ENCODE results near the gene AMPH.
"Not testable (repeated sequence)": the region's sequence is repeated elsewhere in the genome, so short reads cannot be mapped to it uniquely, and the experiment has no call there.

Gene AMPH

GRCh38 chr7:38625866-38626265 is 5.3 kb downstream of the AMPH start:
- no peak for DNase-seq

- no peak for DNase-seq
Observed at GRCh38 chr7:38615665-38616064, 15.5 kb downstream of the AMPH start.

DNA sequence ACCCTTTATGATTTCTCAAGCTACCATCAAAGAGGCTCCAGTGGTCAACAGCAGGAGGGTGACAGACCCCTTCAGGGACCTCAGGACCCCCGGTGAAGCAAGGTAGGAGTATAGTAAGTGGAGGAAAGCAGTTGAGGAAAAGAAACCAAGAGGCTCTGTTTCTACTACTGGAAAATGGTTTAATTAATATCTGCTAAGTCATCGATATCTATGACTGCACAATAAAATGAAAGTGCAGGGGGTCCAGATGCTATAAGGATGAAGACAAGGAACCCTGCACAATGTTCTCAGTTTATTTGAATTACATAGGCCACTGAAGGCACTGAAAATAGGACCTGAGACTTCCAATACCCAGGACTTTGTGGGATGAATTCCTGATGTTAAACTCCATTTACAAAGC is 23.7 kb downstream of the AMPH start:
- no peak for DNase-seq

DNA sequence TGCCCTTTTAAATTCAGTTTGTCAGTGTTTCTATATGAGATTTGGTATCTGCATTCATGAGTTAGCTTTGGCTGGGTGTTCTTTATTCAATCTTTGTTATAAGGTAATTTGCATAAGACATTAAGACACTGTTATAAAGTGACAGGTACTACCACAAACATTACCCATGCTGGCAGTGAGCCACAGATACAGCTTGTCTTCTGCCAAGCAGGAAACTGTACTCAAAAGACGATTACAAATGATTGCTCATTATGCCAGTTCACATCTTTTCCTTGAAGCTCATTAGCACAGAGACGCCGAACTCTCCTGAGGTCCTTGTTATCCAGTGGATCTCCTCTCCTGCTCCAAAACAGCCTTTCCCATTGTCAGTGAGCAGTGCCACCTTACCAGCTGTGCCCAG is 30.4 kb downstream of the AMPH start:
- no peak for DNase-seq

DNA sequence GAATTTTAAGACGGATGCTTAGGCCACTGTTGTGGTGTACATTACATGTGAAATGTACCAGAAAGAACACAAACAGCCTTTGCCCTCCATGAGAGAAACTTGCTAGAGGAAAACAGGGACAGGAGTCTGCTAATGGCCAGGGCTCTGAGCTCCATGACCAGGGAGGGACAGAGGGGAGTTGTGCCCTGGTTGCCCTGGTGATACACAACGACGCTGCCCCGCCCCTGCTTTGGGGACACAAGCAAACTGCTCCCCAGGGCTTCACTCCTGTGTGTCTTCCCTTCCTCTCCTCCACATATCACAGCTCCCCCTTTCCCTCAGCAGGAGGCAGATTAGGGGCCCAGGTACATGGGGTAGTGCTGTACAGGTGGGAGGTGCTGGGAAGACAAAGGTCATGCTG is 36.2 kb downstream of the AMPH start:
- DNase-seq = no peak

DNA sequence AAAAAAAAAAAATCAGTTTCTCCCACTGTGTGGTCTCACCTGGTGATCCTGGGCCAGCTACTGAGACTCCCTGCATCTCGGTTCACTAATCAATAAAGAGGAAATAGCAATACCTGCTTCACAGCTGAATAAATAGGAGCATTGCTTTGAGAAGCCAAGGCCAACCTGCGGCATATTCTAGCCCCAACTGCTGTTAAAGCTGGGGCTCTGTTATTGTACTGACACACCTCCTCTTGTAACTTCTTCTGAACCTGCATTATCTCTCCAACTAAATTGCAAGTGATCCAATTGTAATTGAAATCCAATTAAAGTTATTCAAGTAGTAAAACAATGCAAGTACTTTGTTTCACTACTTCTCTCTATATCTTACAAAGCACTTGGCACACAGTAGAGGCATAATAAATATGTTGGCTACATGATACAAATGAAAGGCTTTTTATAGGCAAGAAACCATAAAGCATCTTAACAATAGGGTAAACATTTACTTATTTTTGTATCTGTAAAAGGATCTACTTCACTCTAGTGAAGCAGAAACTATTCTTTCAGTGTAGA is 38.4 kb downstream of the AMPH start:
- DNase-seq = no peak

DNA sequence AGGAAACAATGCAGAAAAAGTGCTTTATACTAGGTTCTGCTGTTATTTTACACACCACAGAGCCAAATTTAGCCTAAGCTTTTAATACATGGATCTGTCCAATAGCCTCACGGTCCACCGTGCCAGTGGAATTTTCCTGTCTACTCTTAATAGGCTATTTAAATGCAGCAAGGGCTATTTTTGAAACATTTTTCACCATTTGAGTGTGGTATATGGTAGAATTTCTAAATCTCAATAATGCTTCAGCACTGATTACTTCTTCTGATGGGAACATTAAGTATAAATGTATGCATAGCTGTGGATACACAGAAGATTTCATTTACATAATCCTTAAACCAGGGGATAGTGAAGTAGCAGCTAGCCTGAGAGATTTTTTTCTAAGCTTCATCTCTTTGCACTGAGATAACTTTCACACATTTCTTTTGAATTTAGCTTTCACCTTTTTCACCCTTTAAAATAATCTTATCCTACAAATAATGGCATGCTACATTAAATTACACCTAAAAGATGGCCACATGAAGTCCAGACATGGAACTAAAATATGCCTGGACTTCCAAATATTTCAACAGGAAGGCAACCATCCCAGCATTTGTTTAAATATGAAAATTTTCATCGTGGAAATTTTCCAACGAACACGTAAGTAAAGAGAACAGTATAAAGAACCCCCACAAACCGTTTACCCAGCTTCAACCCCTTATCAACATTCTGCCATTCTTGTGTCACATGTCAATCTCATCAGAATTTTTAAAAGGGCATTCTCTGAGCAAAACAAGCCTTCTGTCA is 45.4 kb downstream of the AMPH start:
- DNase-seq = peak; percentile 25

DNA sequence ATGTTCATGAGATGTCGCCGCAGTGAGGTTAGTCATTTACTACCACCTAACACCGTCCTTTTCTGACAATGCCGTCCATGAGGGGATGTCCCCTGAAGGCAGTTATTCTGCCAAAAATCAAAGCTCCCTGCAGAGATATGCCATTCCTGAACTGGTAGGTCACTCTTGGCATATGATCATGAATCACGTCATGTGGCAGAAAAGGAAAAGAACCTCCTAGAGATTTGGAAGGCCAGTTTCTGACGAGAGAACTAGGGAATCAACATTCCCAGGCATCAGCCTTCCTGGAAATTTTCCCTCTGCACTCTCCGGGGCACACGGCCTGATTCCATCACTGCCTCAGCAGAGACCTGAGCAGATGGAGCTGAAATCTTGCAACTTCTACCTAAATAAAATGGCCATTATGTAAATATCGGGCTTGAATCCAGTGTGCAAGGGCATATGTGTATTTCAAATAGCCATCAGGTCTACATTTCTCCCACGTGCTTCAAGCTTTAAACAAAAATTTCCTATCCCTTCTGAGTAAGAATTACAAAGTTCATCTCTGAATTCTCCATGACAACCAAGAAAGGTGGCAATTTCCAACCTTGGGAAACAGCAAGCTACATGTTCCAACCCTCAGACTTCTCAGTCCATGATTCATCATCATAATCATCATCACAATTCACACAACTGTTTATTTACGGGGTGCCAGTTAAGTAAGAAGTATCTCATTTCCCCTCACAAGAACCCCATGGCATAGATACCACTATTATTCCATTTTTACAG is 46.5 kb downstream of the AMPH start:
- peak; percentile 92 for DNase-seq

- DNase-seq = no peak
Observed at GRCh38 chr7:38580485-38580884, 50.7 kb downstream of the AMPH start.

DNA sequence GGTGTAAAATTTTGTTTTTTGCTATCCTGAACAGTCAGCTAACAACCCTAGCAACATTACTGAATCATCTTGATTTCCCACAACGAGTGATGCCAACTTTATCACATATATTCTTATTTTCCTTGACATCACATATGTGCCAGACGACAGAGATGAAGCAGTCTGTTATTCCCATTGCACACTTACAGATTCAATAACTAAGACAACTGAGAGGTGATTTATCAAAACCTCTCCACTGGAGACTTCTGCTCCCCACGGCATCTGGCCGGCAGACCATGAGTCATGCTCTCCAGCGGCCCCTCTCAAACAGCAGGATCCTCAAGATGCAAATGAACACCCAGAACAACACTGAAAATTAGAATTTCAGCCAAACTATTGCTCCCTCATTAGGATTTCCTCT is 57.1 kb downstream of the AMPH start:
- DNase-seq = peak; percentile 50

GRCh38 chr7:38571620-38572019 is 59.6 kb downstream of the AMPH start:
- DNase-seq = not testable (repeated sequence)

DNA sequence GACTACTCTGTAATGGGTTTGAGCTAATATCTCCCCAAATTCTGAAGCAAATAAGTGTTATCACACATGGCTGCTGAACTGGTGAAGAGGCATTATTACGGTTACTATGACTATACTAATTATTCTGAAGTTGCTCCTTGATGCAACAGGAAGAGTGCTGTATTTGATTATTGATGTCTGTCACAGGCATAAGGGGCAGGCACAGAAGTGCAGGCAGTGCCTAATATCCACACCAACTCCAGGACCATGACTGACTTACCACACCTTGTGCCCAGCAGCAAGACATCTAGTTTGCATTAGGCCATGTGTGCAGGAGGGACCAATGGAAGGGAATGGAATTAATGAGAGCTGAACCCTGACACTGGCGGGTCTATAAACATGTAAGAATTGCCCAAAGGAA is 62.7 kb downstream of the AMPH start:
- no peak for DNase-seq

GRCh38 chr7:38565289-38565688 is 65.9 kb downstream of the AMPH start:
- no peak for DNase-seq

DNA sequence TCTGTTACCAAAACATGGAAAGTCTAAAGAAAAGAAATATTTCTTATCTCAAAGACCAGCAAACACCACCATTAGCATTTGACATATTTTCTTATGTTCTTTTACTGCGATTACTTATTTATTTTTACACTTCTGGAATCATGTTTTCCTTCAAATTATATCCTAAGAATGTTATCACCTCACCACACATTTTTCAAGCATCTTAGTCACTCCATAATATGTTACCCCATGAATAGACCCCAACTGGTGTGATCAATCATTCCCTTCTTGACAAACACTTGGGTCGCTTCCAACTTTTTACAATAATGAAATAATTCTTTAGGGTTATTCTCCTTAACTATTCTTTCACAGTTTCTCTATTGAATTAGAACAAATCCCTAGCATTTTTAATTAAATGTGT is 67.4 kb downstream of the AMPH start:
- DNase-seq = peak; percentile 22

- peak; percentile 70 for DNase-seq
Observed at GRCh38 chr7:38561166-38561565, 70.0 kb downstream of the AMPH start.

DNA sequence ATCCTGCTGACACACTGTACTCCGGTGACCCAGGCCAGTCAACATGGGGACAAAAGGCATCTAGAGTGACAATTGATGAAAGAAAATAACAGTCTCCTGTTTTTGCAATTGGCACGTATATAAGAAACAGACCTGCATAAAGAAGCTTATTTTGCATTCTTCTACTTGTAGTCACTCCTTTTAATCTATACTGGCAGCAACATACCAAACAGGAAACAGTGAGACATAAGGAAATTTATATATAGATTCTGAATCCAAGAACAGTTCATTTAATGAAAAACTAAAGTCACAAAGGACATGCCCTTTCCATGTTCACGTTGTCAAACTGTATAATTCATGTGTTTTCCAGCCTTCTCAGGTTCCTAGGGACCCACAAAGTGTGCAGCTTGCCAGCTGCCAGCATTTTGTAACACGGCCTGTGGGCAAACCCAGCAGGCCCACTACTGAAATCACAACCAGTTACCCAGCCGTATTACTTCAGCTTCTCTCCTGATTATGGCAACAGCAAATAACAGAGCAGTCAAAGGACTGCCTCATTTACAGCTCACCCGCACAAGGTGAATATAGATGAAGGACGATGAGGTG is 72.3 kb downstream of the AMPH start:
- DNase-seq = no peak

DNA sequence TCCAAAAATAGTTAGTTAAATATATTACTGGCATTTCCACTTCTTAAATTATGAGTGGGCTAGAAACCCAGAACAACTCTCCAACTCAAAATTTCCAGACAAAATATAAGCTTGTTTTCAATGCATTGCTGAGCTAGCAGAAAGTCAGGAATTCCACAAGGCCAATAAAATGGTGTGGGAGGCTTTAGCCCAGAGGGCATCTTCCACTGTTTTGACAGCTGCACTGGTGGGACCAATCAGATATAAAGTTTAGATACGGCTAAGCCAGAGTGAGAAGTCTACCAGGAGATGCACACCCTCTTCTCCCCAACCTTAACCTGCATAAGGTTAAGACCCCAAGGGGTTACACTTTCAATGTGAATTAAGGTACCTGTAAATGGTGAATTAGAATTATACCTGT is 76.6 kb downstream of the AMPH start:
- peak; percentile 62 for DNase-seq

DNA sequence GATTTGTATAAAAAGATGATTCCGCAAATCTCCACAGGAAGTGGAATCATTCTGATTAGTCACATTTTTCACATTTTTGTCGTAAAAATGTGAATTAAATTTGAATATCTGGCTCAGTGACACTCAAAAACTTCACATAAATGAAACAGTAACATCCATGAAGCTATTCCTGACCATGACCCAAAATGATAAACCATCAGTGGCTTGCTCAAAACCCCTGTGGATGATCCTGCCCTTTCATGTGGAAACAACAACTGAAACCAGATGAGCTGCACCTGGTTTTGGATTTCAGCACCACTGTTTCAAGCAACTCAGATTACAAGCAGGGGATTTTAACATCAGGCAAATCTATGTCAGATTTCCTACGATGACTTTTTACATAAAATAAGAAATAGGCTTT is 80.3 kb downstream of the AMPH start:
- no peak for DNase-seq

GRCh38 chr7:38548605-38549004 is 82.6 kb downstream of the AMPH start:
- DNase-seq = no peak

GRCh38 chr7:38546763-38547162 is 84.4 kb downstream of the AMPH start:
- DNase-seq = no peak

- no peak for DNase-seq
Observed at GRCh38 chr7:38545977-38546376, 85.2 kb downstream of the AMPH start.

DNA sequence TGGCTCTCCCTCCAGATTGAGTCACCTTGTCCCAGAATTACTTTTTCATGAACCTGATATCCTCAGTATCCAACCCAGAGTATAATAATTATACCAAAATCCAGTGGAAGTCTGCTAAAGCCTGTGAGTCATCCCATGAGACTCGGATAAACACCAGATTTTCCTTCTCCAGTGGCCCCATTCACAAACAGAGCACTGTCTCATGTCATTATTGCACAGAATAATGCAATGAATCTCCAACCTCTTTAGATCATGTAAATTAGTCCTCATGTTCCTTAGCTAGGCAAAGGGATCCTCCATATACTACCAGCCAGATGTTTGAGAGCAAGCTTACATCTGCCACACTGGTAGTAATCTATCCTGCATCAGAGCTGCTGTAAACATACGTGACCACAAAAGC is 89.0 kb downstream of the AMPH start:
- DNase-seq = peak; percentile 21

GRCh38 chr7:38541440-38541839 is 89.7 kb downstream of the AMPH start:
- no peak for DNase-seq
